Motor neuron (in vitro differentiated cells): ENCODE measurements around the gene MPP3. TPM values are rescaled to one million over a fixed set of nuclear protein-coding genes. Genes with fewer than 3 reads are reported as not detected.

Source experiments
- ATAC-seq, 8 experiments: fragments of 200-7000 bp; cut with Tn5 transposase; replicated peaks in 6 of 8; 2 replicates each; pipeline ENCODE4 v1.8.0; 2021; ENCODE audit warnings: mild to moderate bottlenecking in 8 of 8, moderate library complexity in 8 of 8
- H3K27ac ChIP-seq, 2 donors: fragments of 250-450 bp; sonication (Bioruptor Pico); 2 replicates each; pipeline ENCODE4 v1.9.0; 2021; ENCODE audit warnings: antibody characterized with exemption in 2 of 2, mild to moderate bottlenecking in 2 of 2, moderate library complexity in 1 of 2
- H3K4me1 ChIP-seq, 2 donors: fragments of 250-450 bp; sonication (Bioruptor Pico); replicated peaks in 1 of 2; 2 replicates each; pipeline ENCODE4 v1.6.1; 2021; ENCODE audit warnings: antibody characterized with exemption in 2 of 2, mild to moderate bottlenecking in 2 of 2, moderate library complexity in 1 of 2
- H3K4me3 ChIP-seq, 5 donors: fragments of 250-450 bp; sonication (Bioruptor Pico); 2 replicates each; pipeline ENCODE4 v1.9.0; 2021; ENCODE audit warnings: antibody characterized with exemption in 5 of 5, mild to moderate bottlenecking in 5 of 5, moderate library complexity in 4 of 5
- WGBS, 10 experiments: fragments of 450-650 bp; shearing (Covaris generic); methylation state at CpG; one replicate each; pipeline ENCODE4 v1.0.0; 2022; 5-methylcytosine and 5-hydroxymethylcytosine counted together
- in situ Hi-C, 9 experiments: fragments of 400-800 bp; cut with MboI; loops; one replicate each; pipeline ENCODE4 v1.15.0; 2021; ENCODE audit warnings: low sequenced_read_pairs in 9 of 9, low pct_unique_long_range_greater_than_20kb in 2 of 9; ENCODE audit not compliant: unreplicated experiment in 9 of 9
- total RNA-seq, 8 experiments: library from RNA; unstranded; fragments of 300-600 nt; gene quantifications; 2 replicates each; pipeline versions ENCODE4 v1.2.3 to v1.2.4, GENCODE V29; 2022

MPP3 gene, protein sequence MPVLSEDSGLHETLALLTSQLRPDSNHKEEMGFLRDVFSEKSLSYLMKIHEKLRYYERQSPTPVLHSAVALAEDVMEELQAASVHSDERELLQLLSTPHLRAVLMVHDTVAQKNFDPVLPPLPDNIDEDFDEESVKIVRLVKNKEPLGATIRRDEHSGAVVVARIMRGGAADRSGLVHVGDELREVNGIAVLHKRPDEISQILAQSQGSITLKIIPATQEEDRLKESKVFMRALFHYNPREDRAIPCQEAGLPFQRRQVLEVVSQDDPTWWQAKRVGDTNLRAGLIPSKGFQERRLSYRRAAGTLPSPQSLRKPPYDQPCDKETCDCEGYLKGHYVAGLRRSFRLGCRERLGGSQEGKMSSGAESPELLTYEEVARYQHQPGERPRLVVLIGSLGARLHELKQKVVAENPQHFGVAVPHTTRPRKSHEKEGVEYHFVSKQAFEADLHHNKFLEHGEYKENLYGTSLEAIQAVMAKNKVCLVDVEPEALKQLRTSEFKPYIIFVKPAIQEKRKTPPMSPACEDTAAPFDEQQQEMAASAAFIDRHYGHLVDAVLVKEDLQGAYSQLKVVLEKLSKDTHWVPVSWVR
- 10 to 100 TPM in 5 of 8 experiments, 1 to 10 TPM in 3; 1.5 to 26.7 (median 19.3) TPM for total RNA-seq

DNA sequence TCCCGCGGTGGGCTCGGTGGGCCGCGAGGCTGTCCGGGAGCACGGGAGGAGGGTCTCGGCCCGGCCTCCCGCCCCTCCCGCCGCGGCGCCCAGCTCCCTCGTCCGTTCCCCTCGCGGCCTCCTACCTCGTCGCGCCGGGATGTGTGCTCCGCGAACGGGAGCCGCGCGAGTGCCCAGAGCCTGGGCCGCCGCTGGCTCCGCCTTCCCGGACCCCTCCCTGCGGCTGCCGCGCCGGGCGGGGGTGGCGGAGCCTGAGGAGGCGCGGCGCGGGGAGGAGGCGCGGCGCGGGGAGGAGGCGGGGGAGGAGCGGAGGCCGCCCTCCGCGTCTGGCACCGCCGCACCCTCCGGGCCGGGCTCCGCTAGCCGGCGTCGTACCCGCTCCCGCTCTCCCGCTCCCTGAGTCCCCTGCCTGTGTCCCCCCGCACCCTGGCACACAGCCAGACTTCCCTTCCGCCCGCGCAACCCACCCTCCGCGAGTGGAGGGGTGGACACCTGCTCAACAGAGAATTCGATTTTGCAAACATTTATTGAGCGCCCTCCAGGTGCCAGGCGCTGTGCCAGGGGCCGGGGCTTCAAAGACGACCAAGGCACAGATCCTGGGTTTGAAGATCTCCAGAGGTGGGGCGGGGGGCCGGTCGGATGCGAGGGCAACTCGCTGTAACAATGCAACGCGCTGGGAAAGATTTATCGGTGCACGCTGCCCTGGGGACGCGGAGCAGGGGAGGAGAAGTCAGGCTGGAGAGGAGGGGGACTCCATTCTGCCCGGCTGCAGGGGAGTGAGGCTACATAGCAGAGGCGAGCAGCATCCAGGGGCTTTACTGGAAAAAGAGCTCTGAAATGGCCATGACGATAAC lies at the start of gene MPP3:
Gene MPP3 (minus strand): TSS at position 171 of the 854 bp plus-strand sequence. CDS start 1,240 bp downstream, outside the sequence.
- Histone ChIP-seq H3K4me1 (peaks cover 13 to 15% of the 10 kb centered on the region in 2 donors), H3K4me3 (peak within 1 kb of the TSS; percentile 44 to 68 (median 54)), H3K27ac (peak within 1 kb of the TSS; percentile 72 to 94)
- in situ Hi-C loops: no loop called here
- ATAC-seq: peak; percentile 81 to 97 (median 86)
- 1 to 33% (median 9%) methylated on average over 1 to 16 of the region's 87 CpGs; no CpG with 5 or more reads in 6 of the 10 experiments for WGBS, 10 experiments

DNA sequence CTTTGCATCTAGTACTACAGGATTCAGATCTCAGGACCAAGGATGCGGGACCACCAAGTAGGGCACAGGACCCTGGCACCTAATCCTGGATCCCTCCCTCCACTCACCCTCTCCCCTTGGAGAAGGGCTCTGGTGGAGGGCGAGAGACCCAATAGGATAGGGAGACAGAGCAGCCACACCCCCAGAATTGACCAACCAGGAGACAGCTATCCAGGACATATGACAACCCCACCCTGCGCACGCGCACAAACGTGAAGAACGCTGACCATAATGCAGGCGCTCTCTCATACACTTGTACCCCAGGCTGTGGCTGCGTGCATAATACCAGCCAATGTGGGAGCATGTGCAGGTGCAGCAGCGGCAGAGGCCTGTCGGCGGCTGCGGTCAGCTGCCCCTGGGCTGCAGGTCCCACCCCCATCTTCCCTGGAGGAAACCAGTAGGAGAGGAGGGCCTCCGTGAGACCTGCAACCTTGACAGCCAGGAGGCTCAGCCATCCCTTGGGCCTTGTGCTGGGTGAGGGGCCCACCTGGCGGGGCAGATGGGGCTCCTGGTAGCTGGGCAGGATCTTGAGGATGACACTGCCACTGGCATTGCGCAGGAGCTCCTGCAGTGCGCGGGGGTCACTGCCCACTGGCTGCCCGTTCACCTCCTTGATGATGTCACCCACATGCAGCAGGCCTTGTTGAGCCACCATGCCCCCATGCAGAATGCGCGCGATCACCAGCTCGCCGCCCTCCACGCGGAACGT lies 49.0 kb upstream of the MPP3 start:
- Histone ChIP-seq H3K27ac (no peak overlapping the region), H3K4me3 (no peak overlapping the region), H3K4me1 (peaks cover 4% of the 10 kb centered on the region in 2 donors)
- in situ Hi-C loops: no loop called here
- WGBS, 10 experiments: 40 to 100% (median 92%) methylated on average over 1 to 5 of the region's 27 CpGs; no CpG with 5 or more reads in 5 of the 10 experiments
- no peak for ATAC-seq

DNA sequence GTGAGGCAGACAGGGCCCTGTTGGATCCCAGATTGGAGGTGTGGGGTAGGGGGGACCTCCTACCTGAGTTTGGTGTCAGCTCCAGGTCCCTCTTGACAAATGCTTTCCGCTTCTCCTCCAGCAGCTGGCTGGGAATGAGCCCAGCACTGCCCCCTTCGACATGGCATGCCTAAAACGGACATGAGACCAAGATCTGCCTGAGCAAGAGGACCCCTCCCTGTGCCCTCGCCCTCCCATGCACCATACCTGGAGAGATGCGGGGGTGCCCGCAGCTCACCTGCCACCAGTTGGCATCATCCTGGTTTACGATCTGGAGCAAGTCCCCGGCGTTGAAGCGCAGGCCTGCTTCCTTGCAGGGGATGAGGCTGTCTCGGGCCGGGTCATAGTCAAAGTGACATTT lies 48.2 kb upstream of the MPP3 start:
- 67 to 100% (median 86%) methylated on average over 1 to 4 of the region's 12 CpGs; no CpG with 5 or more reads in 5 of the 10 experiments for WGBS, 10 experiments
- Histone ChIP-seq H3K4me1 (peaks cover 4% of the 10 kb centered on the region in 2 donors), H3K27ac (no peak overlapping the region), H3K4me3 (no peak overlapping the region)
- ATAC-seq: no peak
- in situ Hi-C loops: no loop called here

DNA sequence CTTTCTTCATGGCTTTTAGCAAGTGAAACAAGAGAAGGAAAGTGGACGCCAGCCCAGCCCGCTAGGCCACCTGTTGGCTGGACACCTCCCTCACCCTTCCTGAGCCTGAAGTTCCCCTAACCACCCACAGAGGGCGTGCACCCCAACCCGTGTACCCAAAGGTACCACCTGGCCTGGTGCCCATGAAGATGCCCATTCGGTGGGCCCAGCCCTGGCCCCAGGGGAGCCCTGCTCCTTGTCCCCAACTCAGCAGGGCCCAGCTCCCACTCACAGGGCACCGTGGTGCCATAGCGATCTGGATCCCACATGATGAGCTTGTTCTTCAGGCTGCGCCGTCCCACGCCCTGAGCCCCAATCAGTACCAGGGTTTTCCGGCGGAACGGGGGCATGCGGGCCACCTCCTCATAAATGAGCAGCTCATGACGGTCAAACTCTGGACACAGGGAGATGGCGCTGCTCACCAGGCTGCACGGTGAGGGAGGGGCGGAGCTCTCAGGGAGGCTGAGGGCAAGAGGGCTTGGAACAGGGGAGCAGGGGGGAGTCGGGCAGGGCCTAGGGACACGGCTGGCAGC lies 47.6 kb upstream of the MPP3 start:
- WGBS, 10 experiments: 40 to 100% (median 75%) methylated on average over 1 to 7 of the region's 20 CpGs; no CpG with 5 or more reads in 4 of the 10 experiments
- in situ Hi-C loops: no loop called here
- no peak overlapping the region for H3K4me3 ChIP-seq
- no peak overlapping the region for H3K27ac ChIP-seq
- peaks cover 4% of the 10 kb centered on the region in 2 donors for H3K4me1 ChIP-seq
- peak in 1 of 8 experiments; percentile 62 for ATAC-seq

DNA sequence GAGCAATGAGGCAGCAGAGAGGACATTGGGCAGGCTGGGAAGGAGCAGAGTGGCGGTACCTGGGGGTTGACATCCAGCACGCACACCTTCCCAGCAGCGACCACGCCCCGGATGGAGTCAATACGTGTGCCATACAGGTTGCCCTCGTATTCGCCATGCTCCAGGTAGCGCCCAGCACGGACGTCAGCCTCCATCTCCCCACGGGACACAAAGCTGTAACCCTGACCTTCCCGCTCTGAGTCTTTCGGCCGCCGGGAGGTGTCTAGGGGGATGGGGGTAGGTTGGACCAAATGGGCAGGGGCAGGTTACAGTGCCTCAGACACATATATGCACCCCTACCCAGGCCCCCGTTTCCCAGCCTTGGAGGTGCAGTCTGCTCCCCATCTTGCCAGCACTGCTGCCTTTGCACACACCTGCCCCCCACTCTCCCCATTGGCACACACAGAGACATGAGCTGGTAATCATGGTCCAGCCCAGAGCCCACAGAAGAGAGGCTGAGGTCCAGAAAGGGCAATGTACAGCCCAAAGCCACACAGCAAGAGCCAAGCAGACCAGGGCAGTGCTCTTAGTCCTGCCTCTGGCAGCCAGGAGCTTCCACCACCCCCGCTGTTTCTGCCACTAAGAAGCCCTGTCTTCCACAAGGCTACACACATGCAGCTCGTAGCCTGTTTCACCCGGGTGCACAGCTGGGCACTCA lies 46.9 kb upstream of the MPP3 start:
- Histone ChIP-seq H3K4me3 (no peak overlapping the region), H3K27ac (no peak overlapping the region), H3K4me1 (peaks cover 4% of the 10 kb centered on the region in 2 donors)
- in situ Hi-C loops: no loop called here
- 20 to 100% (median 67%) methylated on average over 1 to 8 of the region's 20 CpGs; no CpG with 5 or more reads in 4 of the 10 experiments for WGBS, 10 experiments
- no peak for ATAC-seq

DNA sequence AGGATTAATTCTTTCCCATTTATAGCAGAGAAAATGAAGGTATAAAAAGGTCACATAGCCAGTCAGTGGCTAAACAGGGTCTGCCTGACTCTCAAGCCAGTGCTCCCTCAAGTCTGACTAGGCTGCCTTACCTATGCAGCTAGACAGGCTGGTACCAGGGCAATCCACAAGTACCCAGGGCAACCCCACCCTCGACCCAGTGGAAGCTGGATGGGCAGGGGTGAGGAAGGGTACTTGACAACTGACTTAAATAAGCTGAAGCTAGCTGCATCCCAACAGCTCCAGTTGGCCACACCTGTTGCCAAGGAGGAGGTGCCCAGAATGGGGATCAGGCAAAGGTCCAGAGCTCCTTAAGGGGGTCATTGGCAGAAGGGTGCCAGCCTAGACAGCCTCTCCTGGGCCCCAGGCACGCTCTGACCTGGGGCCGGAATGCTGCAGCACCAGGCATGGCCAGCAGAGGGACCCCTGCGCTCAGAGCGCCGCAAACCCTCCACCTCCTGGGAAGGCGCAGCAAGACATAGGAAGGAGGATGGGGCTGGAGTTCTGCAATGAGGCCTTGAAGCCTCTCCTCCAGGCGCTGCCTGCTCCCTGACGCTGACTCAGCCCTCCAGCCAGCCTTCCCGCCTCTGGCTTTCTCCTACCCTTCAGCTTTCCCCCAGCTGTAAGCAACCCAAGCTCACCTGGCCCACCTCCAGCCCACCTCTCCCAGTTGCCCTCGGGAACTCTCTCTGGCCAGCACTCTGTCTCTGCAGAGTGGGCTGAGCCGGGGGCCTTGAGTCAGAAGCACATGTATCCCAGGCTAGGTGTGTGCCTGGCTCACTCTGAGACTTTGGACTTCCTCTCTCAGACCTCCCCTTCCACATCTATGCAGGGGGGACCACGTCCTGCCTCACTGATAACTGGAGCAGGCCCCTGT lies 45.6 kb upstream of the MPP3 start:
- Histone ChIP-seq H3K4me3 (no peak overlapping the region), H3K27ac (no peak overlapping the region), H3K4me1 (peaks cover 4% of the 10 kb centered on the region in 2 donors)
- in situ Hi-C loops: no loop called here
- WGBS, 10 experiments: 0 to 3% (median 0%) methylated on average over 1 to 5 of the region's 13 CpGs; no CpG with 5 or more reads in 5 of the 10 experiments
- peak; percentile 94 to 99 (median 97) for ATAC-seq

DNA sequence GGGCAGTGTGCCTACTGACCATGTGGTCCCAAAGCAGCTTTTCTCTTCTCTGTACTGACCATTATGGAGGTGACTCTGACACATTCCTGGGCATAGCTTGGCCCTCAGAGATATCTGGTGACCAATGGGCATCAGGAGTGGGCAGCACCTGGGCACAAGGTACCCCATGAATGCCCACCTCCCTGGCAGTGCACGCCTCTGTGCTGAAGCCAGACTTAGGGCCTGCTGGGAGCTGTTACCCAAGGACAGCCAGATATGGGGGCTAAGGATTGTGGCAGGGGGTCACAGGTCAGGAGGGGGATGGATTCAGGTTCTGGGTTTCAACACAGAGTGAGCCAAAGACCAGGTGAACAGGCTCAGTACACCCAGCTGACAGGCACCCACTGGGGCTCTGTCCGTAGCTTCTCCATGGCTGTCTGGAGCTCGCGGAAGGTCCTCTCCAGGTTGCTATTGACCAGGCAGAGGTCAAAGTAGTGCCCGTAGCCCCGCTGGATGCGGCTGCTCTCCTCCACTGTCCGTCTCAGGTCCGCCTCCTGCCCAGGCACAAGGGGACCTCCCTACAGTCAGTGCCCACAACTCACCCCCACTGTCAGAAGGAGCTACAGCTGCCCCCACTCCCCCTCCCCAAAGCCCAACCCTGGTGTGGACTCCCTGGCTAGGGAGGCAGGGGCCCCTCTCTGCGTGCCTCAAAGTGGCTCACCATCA lies 44.7 kb upstream of the MPP3 start:
- no peak overlapping the region for H3K27ac ChIP-seq

DNA sequence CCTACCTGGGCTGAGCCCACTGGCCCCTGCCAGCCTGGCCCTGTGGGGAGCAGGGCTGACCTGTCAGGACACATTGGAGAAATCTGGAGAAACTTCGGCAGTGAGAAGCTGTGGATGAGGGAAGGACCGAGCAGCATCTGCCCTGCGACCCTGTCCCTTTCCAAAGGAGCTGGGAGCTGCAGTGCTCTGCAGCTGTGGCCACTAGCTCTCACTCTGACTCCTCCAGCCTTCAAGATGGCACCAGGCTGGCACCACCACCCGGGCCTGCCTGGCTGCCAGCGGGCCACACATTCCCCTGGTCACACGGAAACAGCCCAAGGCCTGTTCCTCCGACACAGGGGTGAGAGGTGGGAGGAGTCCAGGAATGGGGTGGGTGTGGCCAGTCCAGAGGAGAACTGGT lies 44.1 kb upstream of the MPP3 start:
- H3K4me1 ChIP-seq: peaks cover 4% of the 10 kb centered on the region in 2 donors
- WGBS, 10 experiments: 68 to 100% methylated on average over 1 to 3 of the region's 7 CpGs; no CpG with 5 or more reads in 8 of the 10 experiments
- in situ Hi-C loops: no loop called here
- no peak overlapping the region for H3K4me3 ChIP-seq
- H3K27ac ChIP-seq: no peak overlapping the region
- no peak for ATAC-seq

More for the DNA sequence above, 44.7 kb upstream of the MPP3 start:
- ATAC-seq: no peak
- Histone ChIP-seq H3K4me1 (peaks cover 4% of the 10 kb centered on the region in 2 donors), H3K4me3 (no peak overlapping the region)
- no CpG with 5 or more reads among the region's 10 CpGs for WGBS, 10 experiments
- in situ Hi-C loops: no loop called here

DNA sequence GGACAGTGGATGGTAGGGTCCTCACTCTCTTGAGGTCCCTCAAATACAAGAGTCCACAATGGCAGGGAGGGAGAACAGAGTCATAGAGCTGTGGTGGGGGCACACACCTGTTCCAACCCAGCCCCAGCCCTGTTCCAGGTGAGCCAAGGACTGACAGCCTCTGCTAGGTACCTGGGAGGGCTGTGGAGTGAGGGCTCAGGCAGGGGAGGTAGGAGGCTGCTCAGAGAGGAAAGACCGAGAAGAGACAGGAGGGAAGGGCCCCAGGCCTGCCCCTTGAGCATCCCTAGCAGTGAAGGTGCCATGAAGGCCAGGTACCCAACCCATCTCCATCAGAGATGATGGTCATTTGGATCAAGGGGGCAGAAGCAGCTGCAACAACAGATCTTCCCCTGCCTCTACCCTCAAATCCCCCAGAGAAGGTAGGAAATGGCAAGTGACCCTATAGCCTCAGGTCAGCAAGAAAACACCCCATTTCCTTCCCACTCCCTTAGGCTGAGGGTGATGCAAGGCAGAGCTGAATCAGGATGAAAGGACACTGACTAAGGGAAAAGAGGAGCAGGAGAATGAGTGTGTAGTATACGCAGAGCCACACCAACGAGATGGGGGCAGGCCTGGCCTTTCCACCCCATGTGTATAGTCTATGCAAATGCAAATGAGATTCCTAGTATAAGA lies 42.7 kb upstream of the MPP3 start:
- no peak overlapping the region for H3K4me3 ChIP-seq
- in situ Hi-C loops: no loop called here
- WGBS, 10 experiments: 28 to 88% (median 33%) methylated on average over 2 to 3 of the region's 3 CpGs; no CpG with 5 or more reads in 7 of the 10 experiments
- H3K27ac ChIP-seq: no peak overlapping the region
- peaks cover 4% of the 10 kb centered on the region in 2 donors for H3K4me1 ChIP-seq
- no peak for ATAC-seq

DNA sequence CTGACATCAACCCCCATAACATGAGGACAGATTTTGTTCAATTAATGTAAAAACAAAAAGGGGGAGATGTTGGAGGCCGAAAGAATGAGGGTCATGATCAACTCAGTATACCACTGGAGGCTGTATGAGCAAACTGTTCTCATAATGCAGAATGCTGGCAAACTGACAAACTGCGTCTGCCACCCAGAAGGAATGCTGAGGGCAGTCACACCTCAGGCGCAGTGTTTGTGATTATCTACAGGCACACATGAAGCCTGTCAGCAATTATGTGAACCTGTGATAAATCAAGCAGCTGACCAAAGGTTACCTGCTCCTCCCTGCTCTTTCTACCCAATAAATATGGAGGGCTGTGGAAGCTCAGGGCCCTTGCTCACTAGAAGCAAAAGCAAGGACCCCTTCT lies 41.3 kb upstream of the MPP3 start:
- H3K4me3 ChIP-seq: no peak overlapping the region
- no peak overlapping the region for H3K27ac ChIP-seq
- no peak for ATAC-seq
- in situ Hi-C loops: no loop called here
- WGBS, 10 experiments: 40 to 100% (median 89%) methylated on average over 1 to 3 of the region's 3 CpGs; no CpG with 5 or more reads in 2 of the 10 experiments
- peaks cover 4% of the 10 kb centered on the region in 2 donors for H3K4me1 ChIP-seq
